B cell (primary cell): Measurements from ENCODE around the gene COL21A1. TPM values are rescaled to one million over a fixed set of nuclear protein-coding genes. Genes with fewer than 3 reads are reported as not detected.

Experiments
- ATAC-seq: fragments of 200-7000 bp; cut with Tn5 transposase; one replicate; pipeline ENCODE4 v1.10.0; 2021; ENCODE audit warnings: low read depth, mild to moderate bottlenecking, moderate number of reproducible peaks, moderate library complexity
- CTCF ChIA-PET: fragments of 350-600 bp; sonication (Branson Sonifier 250); formaldehyde crosslinking; loops from one replicate; lab custom pipeline; 2021; ENCODE audit warnings: antibody characterized with exemption, inconsistent platforms; lab: Charles Lee
- POLR2A ChIA-PET: fragments of 350-600 bp; sonication (Branson Sonifier 250); formaldehyde crosslinking; loops from one replicate; lab custom pipeline; 2021; ENCODE audit warnings: antibody characterized with exemption; lab: Charles Lee
- DNase-seq: peaks from one replicate; pipeline ENCODE4 v3.0.0; 2013
- H2AFZ ChIP-seq: 2 replicates; pipeline ENCODE4 v1.6.1; 2012; ENCODE audit warnings: mild to moderate bottlenecking, low read depth, low read length; ENCODE audit not compliant: insufficient read depth, poor library complexity, severe bottlenecking
- H3K27ac ChIP-seq, 2 donors: 1 replicate in 1 of 2; 2 replicates in 1 of 2; pipeline ENCODE4 v1.5.1; 2012 to 2013; ENCODE audit warnings: low read length in 2 of 2, mild to moderate bottlenecking in 2 of 2, moderate library complexity in 1 of 2
- H3K27me3 ChIP-seq, 4 experiments: fragments of 200-600 bp in 1 of 4; sonication (generic) in 1 of 4; replicated peaks in 1 of 4; 1 replicate in 2 of 4; 2 replicates in 2 of 4; pipeline versions ENCODE4 v1.6.1 to v1.7.0; 2013 to 2016; ENCODE audit warnings: low read length in 3 of 4, mild to moderate bottlenecking in 2 of 4, mixed read lengths in 1 of 4, moderate library complexity in 1 of 4; ENCODE audit not compliant: insufficient read depth in 4 of 4, control insufficient read depth in 3 of 4; ENCODE audit errors: control extremely low read depth in 1 of 4
- H3K36me3 ChIP-seq, 2 experiments: replicated peaks in 1 of 2; 1 replicate in 1 of 2; 2 replicates in 1 of 2; pipeline versions ENCODE4 v1.6.1 to v1.7.1; 2013; ENCODE audit warnings: low read length in 1 of 2; ENCODE audit not compliant: insufficient read depth in 2 of 2, control insufficient read depth in 1 of 2; ENCODE audit errors: control extremely low read depth in 1 of 2, extremely low read depth in 1 of 2
- H3K4me1 ChIP-seq, 2 donors: fragments of 200-600 bp in 1 of 2; sonication (generic) in 1 of 2; 1 replicate in 1 of 2; 2 replicates in 1 of 2; pipeline versions ENCODE4 v1.5.1 to v1.6.1; 2013 to 2017; ENCODE audit warnings: low read length in 2 of 2; ENCODE audit not compliant: control insufficient read depth in 2 of 2, insufficient read depth in 2 of 2
- H3K4me2 ChIP-seq: replicated peaks from 2 replicates; pipeline ENCODE3; 2012; ENCODE audit warnings: mild to moderate bottlenecking, low read depth, low read length; ENCODE audit not compliant: poor library complexity, severe bottlenecking
- H3K4me3 ChIP-seq, 5 experiments: fragments of 200-600 bp in 1 of 5; sonication (generic) in 1 of 5; 1 replicate in 3 of 5; 2 replicates in 2 of 5; pipeline versions ENCODE4 v1.5.1 to v1.7.0; 2011 to 2016; ENCODE audit warnings: low read length in 4 of 5, mild to moderate bottlenecking in 4 of 5, low read depth in 2 of 5, control low read depth in 1 of 5, moderate library complexity in 1 of 5; ENCODE audit not compliant: insufficient read depth in 1 of 5; ENCODE audit errors: control extremely low read depth in 1 of 5, extremely low read depth in 1 of 5
- H3K79me2 ChIP-seq: fragments of 200-600 bp; sonication (generic); one replicate; pipeline ENCODE4 v1.6.0; 2016; ENCODE audit warnings: low read length; ENCODE audit not compliant: control insufficient read depth, insufficient read depth
- H3K9ac ChIP-seq: fragments of 200-600 bp; sonication (generic); 2 replicates; pipeline ENCODE4 v1.6.1; 2017; ENCODE audit warnings: mild to moderate bottlenecking, low read length, moderate library complexity
- H3K9me3 ChIP-seq, 3 donors: one replicate each; pipeline versions ENCODE4 v1.6.1 to v1.7.1; 2013; ENCODE audit warnings: low read length in 2 of 3; ENCODE audit not compliant: control insufficient read depth in 2 of 3, insufficient read depth in 1 of 3; ENCODE audit errors: control extremely low read depth in 1 of 3
- H4K20me1 ChIP-seq: 2 replicates; pipeline ENCODE4 v1.6.0; 2012; ENCODE audit warnings: mild to moderate bottlenecking, low read length; ENCODE audit not compliant: insufficient read depth, control insufficient read depth, poor library complexity, severe bottlenecking
- H3K27ac Mint-ChIP-seq: one replicate; pipeline ENCODE4 v1.8.0; 2021; ENCODE audit warnings: mixed read lengths
- H3K27me3 Mint-ChIP-seq: one replicate; pipeline ENCODE4 v1.8.0; 2021; ENCODE audit warnings: mixed read lengths
- H3K4me1 Mint-ChIP-seq: one replicate; pipeline ENCODE4 v1.8.0; 2021; ENCODE audit warnings: mixed read lengths
- H3K4me3 Mint-ChIP-seq: one replicate; pipeline ENCODE4 v1.8.0; 2021; ENCODE audit warnings: mixed read lengths
- H3K9me3 Mint-ChIP-seq: one replicate; pipeline ENCODE4 v1.8.0; 2022; ENCODE audit warnings: mixed read lengths; ENCODE audit not compliant: insufficient read depth
- EZH2 ChIP-seq: IDR thresholded peaks from 2 replicates; pipeline ENCODE4 v1.6.1; 2012; ENCODE audit warnings: borderline replicate concordance, low read depth, mild to moderate bottlenecking, moderate library complexity, low read length; ENCODE audit not compliant: insufficient read depth, poor library complexity, severe bottlenecking
- WGBS: methylation state at CpG from one replicate; pipeline ENCODE4 v1.1.5; 2013; ENCODE audit warnings: missing lambda C conversion rate; ENCODE audit not compliant: insufficient coverage; 5-methylcytosine and 5-hydroxymethylcytosine counted together
- intact Hi-C: fragments of 100-400 bp; cut with micrococcal nuclease; formaldehyde crosslinking; loops from one replicate; pipeline ENCODE4 v1.10.0; 2022
- polyA plus RNA-seq: library from polyadenylated mRNA; depleted of rRNA; stranded (reverse); fragments of >200 nt; gene quantifications from 2 replicates; pipeline ENCODE4 v1.2.3, GENCODE V29; 2012
- total RNA-seq, 2 donors: library from RNA; stranded (reverse); fragments of 120-200 nt in 1 of 2; gene quantifications; 1 replicate in 1 of 2; 2 replicates in 1 of 2; pipeline versions ENCODE4 v1.2.3 to v1.2.4, GENCODE V29; 2013 to 2022
- TF ChIP-seq, protein P1 (sequence below): fragments of 200-600 bp; IDR thresholded peaks from one replicate; pipeline ENCODE4 v1.8.0; 2022; ENCODE audit warnings: antibody characterized with exemption, mild to moderate bottlenecking

COL21A1 gene
- total and polyA plus RNA-seq, 2 donors (not counting 1 experiment from before 2014, with no cell fraction given), result not detected

DNA sequence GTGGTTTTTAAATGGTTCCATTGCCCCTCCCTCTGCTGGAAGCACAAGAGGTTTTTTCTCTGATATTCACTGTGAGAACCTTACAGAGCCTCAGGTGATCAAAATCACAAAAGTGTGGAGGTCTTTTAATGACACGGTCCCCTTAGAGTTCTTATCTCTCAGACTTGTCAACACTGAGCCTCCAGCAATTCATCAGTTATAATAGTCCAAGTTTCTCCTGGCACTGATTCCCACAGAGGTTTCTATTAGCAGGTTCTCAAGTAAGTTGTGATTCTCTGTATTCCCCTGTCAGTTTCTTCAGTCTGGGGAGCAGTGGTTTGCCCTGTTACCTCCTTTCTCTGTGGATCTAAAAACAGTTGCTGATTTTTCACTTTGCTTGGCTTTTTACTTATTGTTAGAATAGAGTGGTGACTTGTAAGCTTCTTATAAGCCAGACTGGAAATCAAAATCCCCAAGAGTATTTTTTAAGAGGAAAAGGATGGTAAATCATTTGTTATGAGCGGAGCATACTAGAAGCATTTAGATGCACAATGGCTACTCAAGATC, 214.6 kb downstream of the COL21A1 start:
- Mint-ChIP-seq H3K4me1 (no peaks in the 10 kb centered on the region), H3K27ac (no peak overlapping the region)
- intact Hi-C loops, result no loop called here

DNA sequence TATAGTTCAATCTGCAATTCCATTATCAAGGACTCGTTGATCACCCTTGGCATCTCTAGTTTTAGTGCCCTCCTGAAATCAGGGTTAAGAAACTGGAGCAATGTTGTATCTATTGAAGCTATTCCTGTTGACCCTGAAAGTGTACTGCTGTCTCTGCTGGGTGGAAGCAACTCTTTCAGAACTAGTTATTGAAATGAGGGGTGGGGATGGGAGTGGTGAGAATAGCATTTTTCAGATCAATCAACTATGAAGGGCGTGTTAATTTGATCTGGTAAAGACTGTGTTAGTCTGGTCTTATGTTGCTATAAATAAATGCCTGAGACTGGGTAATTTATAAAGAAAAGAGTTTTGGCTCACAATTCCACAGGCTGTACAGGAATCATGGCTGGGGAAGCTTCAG, 219.5 kb downstream of the COL21A1 start:
- ChIA-PET CTCF (no interaction called here), POLR2A (no interaction called here)
- intact Hi-C loops, result no loop called here
- H3K9me3 Mint-ChIP-seq, result no peaks in the 10 kb centered on the region
- ATAC-seq (no peak), DNase-seq (no peak)
- H3K4me1 ChIP-seq, result no peaks in the 10 kb centered on the region
- H3K27ac Mint-ChIP-seq, result no peak overlapping the region
- H3K9me3 ChIP-seq, result no peaks in the 10 kb centered on the region
- no peak overlapping the region for H2AFZ ChIP-seq
- H3K9ac ChIP-seq, result no peak overlapping the region
- H4K20me1 ChIP-seq, result no peaks in the 10 kb centered on the region
- H3K27me3 Mint-ChIP-seq, result no peaks in the 10 kb centered on the region
- no peaks in the 10 kb centered on the region for H3K79me2 ChIP-seq
- H3K4me1 Mint-ChIP-seq, result no peaks in the 10 kb centered on the region
- no peaks in the 10 kb centered on the region for H3K27me3 ChIP-seq
- WGBS, result 100% methylated on average over 1 of the region's 2 CpGs
- H3K4me2 ChIP-seq, result no peak overlapping the region
- H3K36me3 ChIP-seq, result no peaks in the 10 kb centered on the region
- H3K27ac ChIP-seq, result no peak overlapping the region
- no peak overlapping the region for H3K4me3 ChIP-seq
- no peak overlapping the region for H3K4me3 Mint-ChIP-seq
- TF ChIP-seq EZH2, result no peak
- TF ChIP-seq, protein P1, sequence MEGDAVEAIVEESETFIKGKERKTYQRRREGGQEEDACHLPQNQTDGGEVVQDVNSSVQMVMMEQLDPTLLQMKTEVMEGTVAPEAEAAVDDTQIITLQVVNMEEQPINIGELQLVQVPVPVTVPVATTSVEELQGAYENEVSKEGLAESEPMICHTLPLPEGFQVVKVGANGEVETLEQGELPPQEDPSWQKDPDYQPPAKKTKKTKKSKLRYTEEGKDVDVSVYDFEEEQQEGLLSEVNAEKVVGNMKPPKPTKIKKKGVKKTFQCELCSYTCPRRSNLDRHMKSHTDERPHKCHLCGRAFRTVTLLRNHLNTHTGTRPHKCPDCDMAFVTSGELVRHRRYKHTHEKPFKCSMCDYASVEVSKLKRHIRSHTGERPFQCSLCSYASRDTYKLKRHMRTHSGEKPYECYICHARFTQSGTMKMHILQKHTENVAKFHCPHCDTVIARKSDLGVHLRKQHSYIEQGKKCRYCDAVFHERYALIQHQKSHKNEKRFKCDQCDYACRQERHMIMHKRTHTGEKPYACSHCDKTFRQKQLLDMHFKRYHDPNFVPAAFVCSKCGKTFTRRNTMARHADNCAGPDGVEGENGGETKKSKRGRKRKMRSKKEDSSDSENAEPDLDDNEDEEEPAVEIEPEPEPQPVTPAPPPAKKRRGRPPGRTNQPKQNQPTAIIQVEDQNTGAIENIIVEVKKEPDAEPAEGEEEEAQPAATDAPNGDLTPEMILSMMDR, result no peak

More for the DNA sequence above, 214.6 kb downstream of the COL21A1 start:
- no peaks in the 10 kb centered on the region for H3K27me3 ChIP-seq
- no peak for ATAC-seq
- TF ChIP-seq EZH2, result no peak
- TF ChIP-seq, protein P1, result no peak
- H3K9ac ChIP-seq, result no peak overlapping the region
- Mint-ChIP-seq H3K4me3 (no peak overlapping the region), H3K9me3 (no peaks in the 10 kb centered on the region), H3K27me3 (no peaks in the 10 kb centered on the region)
- H3K9me3 ChIP-seq, result no peaks in the 10 kb centered on the region
- no peaks in the 10 kb centered on the region for H3K36me3 ChIP-seq
- no peak overlapping the region for H2AFZ ChIP-seq
- DNase-seq, result no peak
- no peaks in the 10 kb centered on the region for H4K20me1 ChIP-seq
- no peak overlapping the region for H3K4me3 ChIP-seq
- H3K27ac ChIP-seq, result no peak overlapping the region
- H3K79me2 ChIP-seq, result no peaks in the 10 kb centered on the region
- H3K4me1 ChIP-seq, result no peaks in the 10 kb centered on the region
- ChIA-PET POLR2A (no interaction called here), CTCF (no interaction called here)
- no CpG with 5 or more reads among the region's 2 CpGs for WGBS
- no peak overlapping the region for H3K4me2 ChIP-seq
